ENCODE measurements around the gene HSD17B11. TPM values are rescaled to one million over a fixed set of nuclear protein-coding genes. Genes with fewer than 3 reads are reported as not detected.
"Not testable (repeated sequence)": the region's sequence is repeated elsewhere in the genome, so short reads cannot be mapped to it uniquely, and the experiment has no call there.

The HSD17B11 gene
- total RNA-seq, 1 donor from 2014 or later, result 10.3 TPM

DNA sequence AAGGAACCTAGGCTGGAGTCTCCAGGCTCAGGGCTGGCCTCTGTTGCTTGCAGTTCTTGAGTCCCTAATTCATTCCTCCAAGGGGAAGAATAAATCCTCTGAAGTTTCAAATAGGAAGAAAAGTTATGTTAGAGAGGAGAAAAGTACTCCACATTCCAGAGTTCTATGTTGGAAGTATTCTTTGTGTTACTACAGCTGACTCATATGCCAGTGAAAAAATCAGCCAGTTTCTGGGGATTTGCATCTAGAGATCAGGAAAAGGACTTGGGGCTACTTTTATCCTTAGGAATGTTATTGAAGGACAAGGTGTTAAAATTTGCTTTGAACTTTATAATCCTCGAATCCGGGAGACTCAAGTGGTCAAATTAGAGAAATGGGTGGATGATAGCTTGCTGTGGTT, 19.7 kb upstream of the HSD17B11 start:
- TF ChIP-seq, protein P1, sequence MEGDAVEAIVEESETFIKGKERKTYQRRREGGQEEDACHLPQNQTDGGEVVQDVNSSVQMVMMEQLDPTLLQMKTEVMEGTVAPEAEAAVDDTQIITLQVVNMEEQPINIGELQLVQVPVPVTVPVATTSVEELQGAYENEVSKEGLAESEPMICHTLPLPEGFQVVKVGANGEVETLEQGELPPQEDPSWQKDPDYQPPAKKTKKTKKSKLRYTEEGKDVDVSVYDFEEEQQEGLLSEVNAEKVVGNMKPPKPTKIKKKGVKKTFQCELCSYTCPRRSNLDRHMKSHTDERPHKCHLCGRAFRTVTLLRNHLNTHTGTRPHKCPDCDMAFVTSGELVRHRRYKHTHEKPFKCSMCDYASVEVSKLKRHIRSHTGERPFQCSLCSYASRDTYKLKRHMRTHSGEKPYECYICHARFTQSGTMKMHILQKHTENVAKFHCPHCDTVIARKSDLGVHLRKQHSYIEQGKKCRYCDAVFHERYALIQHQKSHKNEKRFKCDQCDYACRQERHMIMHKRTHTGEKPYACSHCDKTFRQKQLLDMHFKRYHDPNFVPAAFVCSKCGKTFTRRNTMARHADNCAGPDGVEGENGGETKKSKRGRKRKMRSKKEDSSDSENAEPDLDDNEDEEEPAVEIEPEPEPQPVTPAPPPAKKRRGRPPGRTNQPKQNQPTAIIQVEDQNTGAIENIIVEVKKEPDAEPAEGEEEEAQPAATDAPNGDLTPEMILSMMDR (IDR thresholded peaks at IDR 0.05), result no peak
- Mint-ChIP-seq H3K9me3 (ENCODE audit: low read depth) (peaks cover 3% of the 10 kb centered on the region), H3K27ac (ENCODE audit: unreplicated experiment) (no peak overlapping the region), H3K36me3 (ENCODE audit: low read depth) (no peaks in the 10 kb centered on the region), H3K4me1 (ENCODE audit: low read depth) (peaks cover 4% of the 10 kb centered on the region), H3K27me3 (ENCODE audit: low read depth) (no peaks in the 10 kb centered on the region), H3K4me3 (ENCODE audit: unreplicated experiment) (no peak overlapping the region)
- DNase-seq (ENCODE audit: low spot score), result no peak

GRCh38 chr4:87410157-87410556, 19.2 kb upstream of the HSD17B11 start:
- DNase-seq (ENCODE audit: low spot score), result no peak
- no peak overlapping the region for H3K27ac Mint-ChIP-seq (ENCODE audit: unreplicated experiment)
- peaks cover 3% of the 10 kb centered on the region for H3K9me3 Mint-ChIP-seq (ENCODE audit: low read depth)
- peaks cover 4% of the 10 kb centered on the region for H3K4me1 Mint-ChIP-seq (ENCODE audit: low read depth)
- no peak overlapping the region for H3K4me3 Mint-ChIP-seq (ENCODE audit: unreplicated experiment)
- TF ChIP-seq, protein P1 (IDR thresholded peaks at IDR 0.05), result no peak
- no peaks in the 10 kb centered on the region for H3K27me3 Mint-ChIP-seq (ENCODE audit: low read depth)
- no peaks in the 10 kb centered on the region for H3K36me3 Mint-ChIP-seq (ENCODE audit: low read depth)

DNA sequence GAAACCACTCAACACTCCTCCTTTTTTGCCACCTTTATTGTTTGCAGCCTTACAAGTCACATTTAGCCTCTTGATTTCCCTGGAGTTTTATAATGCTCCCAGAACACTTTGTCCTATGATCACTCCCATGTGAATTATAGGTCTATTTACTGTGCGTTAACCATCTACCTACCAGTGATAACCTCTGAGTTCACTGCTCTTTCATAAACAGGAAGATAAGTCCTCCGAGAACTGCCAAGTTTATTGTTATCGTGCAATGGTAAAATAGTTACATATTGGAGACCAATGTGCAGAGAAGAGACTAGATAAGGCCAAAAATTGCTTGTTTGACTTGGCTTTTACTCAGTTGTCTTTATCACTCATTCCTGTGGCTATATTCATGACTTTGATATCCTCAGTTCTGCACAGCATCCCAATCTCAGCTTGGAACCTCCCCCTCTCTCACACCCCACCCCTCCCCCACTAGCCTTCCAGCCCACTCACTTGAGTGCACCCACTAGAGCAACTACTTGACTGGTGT, 18.5 kb upstream of the HSD17B11 start:
- no peak overlapping the region for H3K4me3 Mint-ChIP-seq (ENCODE audit: unreplicated experiment)
- H3K36me3 Mint-ChIP-seq (ENCODE audit: low read depth), result no peaks in the 10 kb centered on the region
- TF ChIP-seq, protein P1 (IDR thresholded peaks at IDR 0.05), result no peak
- H3K4me1 Mint-ChIP-seq (ENCODE audit: low read depth), result peaks cover 4% of the 10 kb centered on the region
- H3K27ac Mint-ChIP-seq (ENCODE audit: unreplicated experiment), result no peak overlapping the region
- H3K27me3 Mint-ChIP-seq (ENCODE audit: low read depth), result no peaks in the 10 kb centered on the region
- H3K9me3 Mint-ChIP-seq (ENCODE audit: low read depth), result peaks cover 3% of the 10 kb centered on the region
- no peak for DNase-seq (ENCODE audit: low spot score)

DNA sequence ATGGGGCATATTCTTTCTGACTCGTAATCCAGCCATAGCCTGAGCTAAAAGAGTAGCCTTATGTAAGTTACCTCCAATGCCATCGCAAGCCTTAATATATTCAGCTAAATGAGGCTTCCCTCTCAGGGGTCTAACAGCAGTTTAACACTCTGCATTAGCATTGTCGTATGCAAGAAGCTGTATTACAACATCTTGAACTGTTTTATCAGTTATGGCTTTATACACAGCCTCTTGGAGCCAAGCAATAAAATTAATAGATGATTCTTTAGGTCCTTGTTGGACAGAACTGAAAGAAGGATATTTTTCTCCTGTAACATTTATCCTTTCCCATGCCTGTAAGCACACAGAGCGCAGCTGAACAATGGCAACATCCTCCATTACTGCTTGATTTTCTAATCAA, 15.9 kb upstream of the HSD17B11 start:
- not testable (repeated sequence) for H3K4me1 Mint-ChIP-seq (ENCODE audit: low read depth); DNase-seq (ENCODE audit: low spot score); H3K36me3 Mint-ChIP-seq (ENCODE audit: low read depth); H3K27me3 Mint-ChIP-seq (ENCODE audit: low read depth); H3K27ac Mint-ChIP-seq (ENCODE audit: unreplicated experiment); H3K9me3 Mint-ChIP-seq (ENCODE audit: low read depth); H3K4me3 Mint-ChIP-seq (ENCODE audit: unreplicated experiment)

GRCh38 chr4:87406462-87406861, 15.5 kb upstream of the HSD17B11 start:
- no peaks in the 10 kb centered on the region for H3K36me3 Mint-ChIP-seq (ENCODE audit: low read depth)
- no peaks in the 10 kb centered on the region for H3K27me3 Mint-ChIP-seq (ENCODE audit: low read depth)
- H3K4me3 Mint-ChIP-seq (ENCODE audit: unreplicated experiment), result no peak overlapping the region
- TF ChIP-seq, protein P1 (IDR thresholded peaks at IDR 0.05), result no peak
- no peak for DNase-seq (ENCODE audit: low spot score)
- H3K4me1 Mint-ChIP-seq (ENCODE audit: low read depth), result peaks cover 4% of the 10 kb centered on the region
- no peak overlapping the region for H3K27ac Mint-ChIP-seq (ENCODE audit: unreplicated experiment)
- H3K9me3 Mint-ChIP-seq (ENCODE audit: low read depth), result peaks cover 12% of the 10 kb centered on the region

GRCh38 chr4:87405211-87405820, 14.3 kb upstream of the HSD17B11 start:
- peaks cover 4% of the 10 kb centered on the region for H3K4me1 Mint-ChIP-seq (ENCODE audit: low read depth)
- no peak overlapping the region for H3K27ac Mint-ChIP-seq (ENCODE audit: unreplicated experiment)
- peaks cover 12% of the 10 kb centered on the region for H3K9me3 Mint-ChIP-seq (ENCODE audit: low read depth)
- TF ChIP-seq, protein P1 (IDR thresholded peaks at IDR 0.05), result no peak
- no peaks in the 10 kb centered on the region for H3K36me3 Mint-ChIP-seq (ENCODE audit: low read depth)
- no peak for DNase-seq (ENCODE audit: low spot score)
- H3K27me3 Mint-ChIP-seq (ENCODE audit: low read depth), result no peaks in the 10 kb centered on the region
- H3K4me3 Mint-ChIP-seq (ENCODE audit: unreplicated experiment), result no peak overlapping the region

DNA sequence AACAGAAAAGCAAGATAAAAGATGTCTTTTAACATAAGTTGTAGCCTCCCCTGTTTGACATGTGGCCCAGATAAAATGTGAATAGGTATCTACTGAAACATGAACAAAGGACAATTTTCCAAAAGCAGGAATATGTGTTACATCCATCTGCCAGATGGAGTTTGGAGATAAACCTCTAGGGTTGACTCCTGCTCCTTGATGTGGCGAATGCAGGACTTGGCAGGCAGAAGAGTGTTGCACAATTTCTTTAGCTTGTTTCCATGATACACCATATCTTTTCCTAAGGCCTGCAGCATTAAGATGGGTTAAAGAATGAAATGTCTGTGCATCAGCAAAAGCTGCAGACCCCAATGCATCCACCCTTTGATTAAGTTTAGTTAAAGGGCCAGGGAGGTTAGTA, 12.7 kb upstream of the HSD17B11 start:
- peaks cover 12% of the 10 kb centered on the region for H3K9me3 Mint-ChIP-seq (ENCODE audit: low read depth)
- H3K4me1 Mint-ChIP-seq (ENCODE audit: low read depth); H3K4me3 Mint-ChIP-seq (ENCODE audit: unreplicated experiment); H3K36me3 Mint-ChIP-seq (ENCODE audit: low read depth); H3K27ac Mint-ChIP-seq (ENCODE audit: unreplicated experiment); H3K27me3 Mint-ChIP-seq (ENCODE audit: low read depth); DNase-seq (ENCODE audit: low spot score): not testable (repeated sequence)

Measured in chondrocyte (in vitro differentiated cells).